Hindlimb muscle (tissue), 1 donor: ENCODE data around the gene KISS1R. TPM values are rescaled to one million over a fixed set of nuclear protein-coding genes. Genes with fewer than 3 reads are reported as not detected.

Experiments
- DNase-seq: peaks from one replicate; pipeline ENCODE4 v3.0.0-alpha.2; 2013
- polyA plus RNA-seq: library from polyadenylated mRNA; unstranded; fragments of 120-200 nt; gene quantifications from one replicate; pipeline ENCODE4 v1.2.1, GENCODE V29; 2013; ENCODE audit not compliant: insufficient read length

Gene KISS1R
- polyA plus RNA-seq, 1 donor, result not detected

- no peak for DNase-seq
Measured at GRCh38 chr19:939439-939838, 22.3 kb downstream of the KISS1R start.

- DNase-seq, result no peak
Measured at GRCh38 chr19:939922-940321, 22.8 kb downstream of the KISS1R start.

GRCh38 chr19:940591-941291 is 23.6 kb downstream of the KISS1R start:
- no peak for DNase-seq

GRCh38 chr19:941292-942132 is 24.4 kb downstream of the KISS1R start:
- DNase-seq, result no peak

GRCh38 chr19:942133-942645 is 25.1 kb downstream of the KISS1R start:
- no peak for DNase-seq

- no peak for DNase-seq
Measured at GRCh38 chr19:943551-944170, 26.5 kb downstream of the KISS1R start.

GRCh38 chr19:944171-944567 is 27.0 kb downstream of the KISS1R start:
- DNase-seq, result no peak

- DNase-seq, result no peak
Measured at GRCh38 chr19:944663-945241, 27.6 kb downstream of the KISS1R start.

GRCh38 chr19:945401-946252 is 28.5 kb downstream of the KISS1R start:
- DNase-seq, result no peak

GRCh38 chr19:947090-947706 is 30.1 kb downstream of the KISS1R start:
- no peak for DNase-seq

- no peak for DNase-seq
Measured at GRCh38 chr19:947707-948539, 30.8 kb downstream of the KISS1R start.

- no peak for DNase-seq
Measured at GRCh38 chr19:948842-949496, 31.8 kb downstream of the KISS1R start.

- no peak for DNase-seq
Measured at GRCh38 chr19:950352-951066, 33.4 kb downstream of the KISS1R start.

GRCh38 chr19:952049-952679 is 35.0 kb downstream of the KISS1R start:
- DNase-seq, result no peak

- no peak for DNase-seq
Measured at GRCh38 chr19:952680-953444, 35.7 kb downstream of the KISS1R start.

- DNase-seq, result no peak
Measured at GRCh38 chr19:953445-954271, 36.5 kb downstream of the KISS1R start.

- DNase-seq, result no peak
Measured at GRCh38 chr19:954272-954671, 37.1 kb downstream of the KISS1R start.
